Measurements from ENCODE around the gene SH3RF1. TPM values are rescaled to one million over a fixed set of nuclear protein-coding genes. Genes with fewer than 3 reads are reported as not detected.

Gene SH3RF1
- total RNA-seq, 3 donors from 2014 or later (not counting 1 experiment from before 2014, with no cell fraction given): 0.54 to 2.4 (median 1.6) TPM

DNA sequence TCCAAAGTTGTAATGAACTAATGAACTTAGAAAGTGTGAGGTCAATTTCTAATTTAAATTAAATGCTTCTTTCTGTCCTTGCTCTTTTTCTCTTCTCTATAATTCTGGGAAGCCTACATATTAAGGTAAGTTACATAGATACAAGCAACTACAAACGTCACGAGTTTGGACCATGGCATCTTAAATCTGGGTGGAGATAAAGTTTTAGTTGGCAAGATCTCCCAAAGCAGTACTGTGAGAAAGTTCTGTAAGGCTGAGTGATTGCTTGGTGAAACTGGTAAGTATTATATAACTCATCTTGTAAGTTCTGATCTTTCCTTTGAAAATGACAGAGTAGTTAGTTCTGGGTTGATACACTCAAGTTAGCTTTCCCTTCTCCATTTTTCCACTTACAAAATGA lies 135.0 kb downstream of the SH3RF1 start:
- TF ChIP-seq, protein P1, sequence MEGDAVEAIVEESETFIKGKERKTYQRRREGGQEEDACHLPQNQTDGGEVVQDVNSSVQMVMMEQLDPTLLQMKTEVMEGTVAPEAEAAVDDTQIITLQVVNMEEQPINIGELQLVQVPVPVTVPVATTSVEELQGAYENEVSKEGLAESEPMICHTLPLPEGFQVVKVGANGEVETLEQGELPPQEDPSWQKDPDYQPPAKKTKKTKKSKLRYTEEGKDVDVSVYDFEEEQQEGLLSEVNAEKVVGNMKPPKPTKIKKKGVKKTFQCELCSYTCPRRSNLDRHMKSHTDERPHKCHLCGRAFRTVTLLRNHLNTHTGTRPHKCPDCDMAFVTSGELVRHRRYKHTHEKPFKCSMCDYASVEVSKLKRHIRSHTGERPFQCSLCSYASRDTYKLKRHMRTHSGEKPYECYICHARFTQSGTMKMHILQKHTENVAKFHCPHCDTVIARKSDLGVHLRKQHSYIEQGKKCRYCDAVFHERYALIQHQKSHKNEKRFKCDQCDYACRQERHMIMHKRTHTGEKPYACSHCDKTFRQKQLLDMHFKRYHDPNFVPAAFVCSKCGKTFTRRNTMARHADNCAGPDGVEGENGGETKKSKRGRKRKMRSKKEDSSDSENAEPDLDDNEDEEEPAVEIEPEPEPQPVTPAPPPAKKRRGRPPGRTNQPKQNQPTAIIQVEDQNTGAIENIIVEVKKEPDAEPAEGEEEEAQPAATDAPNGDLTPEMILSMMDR (IDR thresholded peaks at IDR 0.05): no peak
- Mint-ChIP-seq H3K27ac (no peak overlapping the region), H3K9me3 (no peaks in the 10 kb centered on the region), H3K4me1 (no peaks in the 10 kb centered on the region), H3K36me3 (no peaks in the 10 kb centered on the region), H3K27me3 (ENCODE audit: low read depth in 2 of 2) (no peaks in the 10 kb centered on the region), H3K4me3 (no peak overlapping the region)
- H3K36me3 ChIP-seq (ENCODE audit: control insufficient read depth, insufficient read depth, low read length): no peaks in the 10 kb centered on the region
- ATAC-seq (no peak), DNase-seq (no peak)
- no peak overlapping the region for H3K27ac ChIP-seq (ENCODE audit: low read length)
- intact Hi-C loops (cut with micrococcal nuclease): no loop called here
- no peaks in the 10 kb centered on the region for H3K4me1 ChIP-seq (ENCODE audit: control insufficient read depth, insufficient read depth, low read length)
- no peaks in the 10 kb centered on the region for H3K9me3 ChIP-seq (ENCODE audit: control insufficient read depth, insufficient read depth, low read length)
- H3K27me3 ChIP-seq (ENCODE audit: control insufficient read depth, insufficient read depth, low read length): no peaks in the 10 kb centered on the region
- 94% methylated on average over 2 of the region's 2 CpGs for WGBS (ENCODE audit: insufficient coverage)
- no peak overlapping the region for H3K4me3 ChIP-seq (ENCODE audit: low read length)

DNA sequence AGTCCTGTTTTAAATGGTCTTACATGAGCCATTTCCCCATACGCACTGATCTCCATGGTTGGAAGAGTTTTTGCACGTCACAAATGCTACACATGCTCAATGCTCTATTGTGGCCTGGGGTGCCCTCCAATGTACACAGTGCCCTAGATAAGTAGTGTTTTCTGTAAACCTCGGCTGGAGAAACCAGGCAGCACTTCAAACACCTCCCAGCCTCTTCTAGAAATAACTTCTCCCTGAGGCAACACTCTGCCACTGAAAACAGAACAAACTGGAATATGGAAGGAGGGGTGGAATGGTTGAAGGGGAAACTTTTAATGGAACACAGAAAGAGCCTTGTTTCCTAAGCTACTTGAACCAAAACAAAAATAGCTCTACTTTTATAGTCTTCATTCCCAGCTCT lies 136.8 kb downstream of the SH3RF1 start:
- Histone ChIP-seq H3K27ac (ENCODE audit: low read length) (no peak overlapping the region), H3K36me3 (ENCODE audit: control insufficient read depth, insufficient read depth, low read length) (no peaks in the 10 kb centered on the region), H3K27me3 (ENCODE audit: control insufficient read depth, insufficient read depth, low read length) (no peaks in the 10 kb centered on the region), H3K9me3 (ENCODE audit: control insufficient read depth, insufficient read depth, low read length) (no peaks in the 10 kb centered on the region), H3K4me1 (ENCODE audit: control insufficient read depth, insufficient read depth, low read length) (no peaks in the 10 kb centered on the region), H3K4me3 (ENCODE audit: low read length) (no peak overlapping the region)
- TF ChIP-seq, protein P1 (IDR thresholded peaks at IDR 0.05): no peak
- DNase-seq (no peak), ATAC-seq (no peak)
- Mint-ChIP-seq H3K4me3 (no peak overlapping the region), H3K4me1 (no peaks in the 10 kb centered on the region), H3K36me3 (no peaks in the 10 kb centered on the region), H3K27ac (no peak overlapping the region), H3K9me3 (no peaks in the 10 kb centered on the region), H3K27me3 (ENCODE audit: low read depth in 2 of 2) (no peaks in the 10 kb centered on the region)
- intact Hi-C loops (cut with micrococcal nuclease): no loop called here
- WGBS (ENCODE audit: insufficient coverage): 46% methylated on average over 3 of the region's 3 CpGs

DNA sequence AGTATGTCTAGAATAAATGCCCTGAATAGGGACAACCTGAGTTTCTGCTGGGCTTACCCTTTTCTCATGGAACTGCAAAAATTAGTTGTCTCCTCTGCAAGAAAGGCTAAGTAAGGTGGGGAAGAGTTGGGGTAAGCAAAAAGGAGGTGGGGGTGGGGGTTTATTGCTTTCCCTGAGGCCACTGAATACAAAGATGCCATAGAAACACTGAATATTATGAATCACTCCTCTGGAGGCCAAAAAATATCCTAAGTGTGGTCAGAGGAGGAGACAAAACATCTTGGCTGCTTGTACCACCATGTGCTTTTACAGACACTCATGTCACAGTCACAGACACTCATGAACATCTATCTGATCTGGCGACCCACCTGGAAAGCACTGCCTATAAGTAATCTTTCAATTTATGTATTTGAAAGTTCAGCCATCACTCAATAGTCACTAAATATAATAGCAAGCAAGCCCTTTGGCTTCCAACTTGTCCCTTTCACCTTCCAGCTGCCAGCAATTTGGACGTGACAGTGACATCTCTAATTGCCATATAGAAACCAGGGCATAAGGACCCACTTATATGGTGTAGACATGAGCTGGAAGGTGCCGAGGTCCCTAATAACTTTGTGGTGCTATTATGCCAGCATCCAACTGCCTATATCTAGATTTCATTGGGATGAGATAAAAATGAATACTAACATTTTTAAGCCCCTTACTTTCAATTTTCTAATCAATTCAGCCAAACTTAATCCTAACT lies 138.0 kb downstream of the SH3RF1 start:
- Mint-ChIP-seq H3K4me3 (no peak overlapping the region), H3K9me3 (no peaks in the 10 kb centered on the region), H3K36me3 (no peaks in the 10 kb centered on the region), H3K27ac (no peak overlapping the region), H3K4me1 (no peaks in the 10 kb centered on the region), H3K27me3 (ENCODE audit: low read depth in 2 of 2) (no peaks in the 10 kb centered on the region)
- 74% methylated on average over 2 of the region's 3 CpGs for WGBS (ENCODE audit: insufficient coverage)
- Histone ChIP-seq H3K4me1 (ENCODE audit: control insufficient read depth, insufficient read depth, low read length) (no peaks in the 10 kb centered on the region), H3K9me3 (ENCODE audit: control insufficient read depth, insufficient read depth, low read length) (no peaks in the 10 kb centered on the region), H3K27me3 (ENCODE audit: control insufficient read depth, insufficient read depth, low read length) (no peaks in the 10 kb centered on the region), H3K4me3 (ENCODE audit: low read length) (no peak overlapping the region), H3K36me3 (ENCODE audit: control insufficient read depth, insufficient read depth, low read length) (no peaks in the 10 kb centered on the region), H3K27ac (ENCODE audit: low read length) (no peak overlapping the region)
- ATAC-seq (no peak), DNase-seq (no peak)
- intact Hi-C loops (cut with micrococcal nuclease): no loop called here
- TF ChIP-seq, protein P1 (IDR thresholded peaks at IDR 0.05): no peak
